ENCODE measurements around the gene C1QTNF1. TPM values are rescaled to one million over a fixed set of nuclear protein-coding genes. Genes with fewer than 3 reads are reported as not detected.
"Not testable (repeated sequence)": the region's sequence is repeated elsewhere in the genome, so short reads cannot be mapped to it uniquely, and the experiment has no call there.

Gene C1QTNF1
- total and polyA plus RNA-seq, 4 donors = 98.8 to 439 (median 259) TPM

- 92 to 98% methylated on average over 3 of the region's 3 CpGs for WGBS, 2 donors
- no peak for ATAC-seq (ENCODE audit: low FRiP score)
- H3K9me3 ChIP-seq (ENCODE audit: control insufficient read depth, low read length) = no peaks in the 10 kb centered on the region
- intact Hi-C loops (cut with DNase I) = loop anchor here (10.0 kb wide), 1 partner anchor 376 kb away; no protein-coding TSS in a partner anchor
- H3K27me3 ChIP-seq (ENCODE audit: control insufficient read depth in 1 of 2, insufficient read depth in 2 of 2, low read length in 1 of 2) = no peaks in the 10 kb centered on the region
- no peak overlapping the region for H3K4me3 ChIP-seq (ENCODE audit: low read length in 2 of 2)
- no peak overlapping the region for H3K27ac ChIP-seq (ENCODE audit: low read depth in 1 of 2, low read length in 2 of 2)
- H3K4me1 ChIP-seq (ENCODE audit: control insufficient read depth in 1 of 2, insufficient read depth in 2 of 2, low read length in 2 of 2) = peaks cover 0 to 7% of the 10 kb centered on the region in 2 donors
- H3K36me3 ChIP-seq (ENCODE audit: control insufficient read depth in 1 of 2, insufficient read depth in 2 of 2, low read length in 1 of 2) = no peaks in the 10 kb centered on the region
- peak in 1 of 2 donors; percentile 57 for DNase-seq
Measured at GRCh38 chr17:79018370-79018695, 5.6 kb upstream of the C1QTNF1 start.

GRCh38 chr17:79019261-79019631 is 4.7 kb upstream of the C1QTNF1 start:
- 82 to 87% methylated on average over 2 of the region's 2 CpGs for WGBS, 2 donors
- Histone ChIP-seq H3K27me3 (ENCODE audit: control insufficient read depth in 1 of 2, insufficient read depth in 2 of 2, low read length in 1 of 2) (no peaks in the 10 kb centered on the region), H3K4me1 (ENCODE audit: control insufficient read depth in 1 of 2, insufficient read depth in 2 of 2, low read length in 2 of 2) (peaks cover 0 to 7% of the 10 kb centered on the region in 2 donors), H3K4me3 (ENCODE audit: low read length in 2 of 2) (no peak overlapping the region), H3K36me3 (ENCODE audit: control insufficient read depth in 1 of 2, insufficient read depth in 2 of 2, low read length in 1 of 2) (no peaks in the 10 kb centered on the region), H3K9me3 (ENCODE audit: control insufficient read depth, low read length) (no peaks in the 10 kb centered on the region), H3K27ac (ENCODE audit: low read depth in 1 of 2, low read length in 2 of 2) (no peak overlapping the region)
- DNase-seq (no peak), ATAC-seq (ENCODE audit: low FRiP score) (no peak)
- intact Hi-C loops (cut with DNase I) = loop anchor here (10.0 kb wide), 1 partner anchor 376 kb away; no protein-coding TSS in a partner anchor

DNA sequence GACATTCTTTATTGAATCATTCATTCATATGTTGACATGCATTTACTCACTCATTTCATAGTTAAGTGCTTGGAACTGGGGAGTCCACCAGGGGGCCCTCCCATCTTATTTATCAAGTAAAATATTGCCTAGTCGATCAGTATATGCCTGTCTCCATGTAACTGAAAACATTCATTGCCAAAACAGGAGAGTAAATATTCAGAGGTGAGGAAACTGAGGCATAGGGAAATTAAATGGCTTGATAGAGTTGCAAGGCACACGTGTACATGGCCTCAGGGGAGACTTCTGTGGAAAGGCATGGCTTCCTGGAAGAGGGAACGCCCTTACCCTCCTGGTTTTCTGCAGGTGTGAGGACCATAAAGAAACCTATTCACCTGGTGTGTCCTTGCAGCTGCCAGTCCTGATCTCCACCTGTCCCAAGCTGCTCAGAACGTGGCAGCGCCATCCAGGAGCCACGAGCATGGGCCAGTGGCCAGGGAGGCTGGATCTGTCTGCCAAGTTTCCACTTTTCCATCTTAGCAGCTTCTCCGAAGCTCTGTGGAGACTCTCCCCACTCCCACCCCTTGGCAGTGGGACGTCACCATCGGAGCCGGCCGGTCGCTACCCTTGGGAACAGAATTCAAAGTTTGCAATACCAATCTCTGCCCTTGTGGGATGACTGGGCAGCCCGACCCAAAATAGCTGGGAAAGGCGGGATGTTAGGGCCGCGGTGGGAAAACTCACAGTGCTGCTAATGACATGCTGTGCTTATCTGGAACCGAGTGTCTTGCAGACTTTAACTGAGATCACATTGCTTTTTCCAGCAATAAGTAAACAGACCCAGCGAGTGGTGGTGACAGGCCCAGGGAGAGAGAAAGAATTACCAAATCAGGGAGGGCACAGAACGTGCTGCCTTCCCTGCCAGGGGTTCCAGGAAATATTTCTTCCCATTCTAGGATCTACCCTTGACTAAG is 4.1 kb upstream of the C1QTNF1 start:
- intact Hi-C loops (cut with DNase I) = loop anchor here (10.0 kb wide), 2 partner anchors 55 to 375 kb away; partner anchors contain the start of gene ENGASE (in 2 of the 2)
- 5% methylated on average over 19 of the region's 19 CpGs for WGBS, 2 donors
- no peaks in the 10 kb centered on the region for H3K36me3 ChIP-seq (ENCODE audit: control insufficient read depth in 1 of 2, insufficient read depth in 2 of 2, low read length in 1 of 2)
- peak; percentile 86 for ATAC-seq (ENCODE audit: low FRiP score)
- no peaks in the 10 kb centered on the region for H3K9me3 ChIP-seq (ENCODE audit: control insufficient read depth, low read length)
- H3K4me3 ChIP-seq (ENCODE audit: low read length in 2 of 2) = no peak overlapping the region
- peak overlapping the region; percentile 53 to 92 for H3K27ac ChIP-seq (ENCODE audit: low read depth in 1 of 2, low read length in 2 of 2)
- no peaks in the 10 kb centered on the region for H3K27me3 ChIP-seq (ENCODE audit: control insufficient read depth in 1 of 2, insufficient read depth in 2 of 2, low read length in 1 of 2)
- DNase-seq = peak; percentile 86 to 94
- peaks cover 0 to 7% of the 10 kb centered on the region in 2 donors for H3K4me1 ChIP-seq (ENCODE audit: control insufficient read depth in 1 of 2, insufficient read depth in 2 of 2, low read length in 2 of 2)

DNA sequence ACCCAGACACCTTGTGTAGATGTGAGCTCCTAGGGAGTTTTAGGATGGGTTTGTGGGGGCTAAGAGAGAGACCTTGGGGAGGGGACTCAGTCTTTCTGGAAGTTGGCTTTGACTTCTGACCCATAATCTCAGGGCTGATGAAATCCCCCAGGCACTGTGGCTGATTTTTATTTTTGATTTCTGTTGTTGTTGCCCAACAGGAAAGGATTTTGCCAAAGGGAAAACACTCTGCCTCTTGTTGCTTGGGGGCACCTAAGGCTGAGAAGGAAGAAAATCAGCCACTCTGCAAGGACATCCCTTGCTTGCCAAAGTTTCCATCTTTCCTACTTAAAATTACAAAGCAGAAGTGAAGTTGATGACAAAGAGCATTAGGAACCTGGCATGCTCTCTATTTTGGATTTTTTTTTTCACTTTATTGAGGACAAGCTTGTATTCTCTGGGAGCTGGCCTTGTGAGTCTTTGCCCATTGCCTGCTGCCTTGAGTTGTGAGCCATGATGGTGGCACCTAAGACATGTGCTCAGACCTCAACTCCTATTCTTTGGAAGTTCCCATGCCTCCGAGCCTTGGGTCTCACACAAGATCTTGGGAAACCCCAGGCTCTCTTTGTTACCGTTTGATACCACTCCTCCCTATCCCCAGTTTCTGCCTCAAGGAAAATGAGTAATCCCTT is 3.2 kb upstream of the C1QTNF1 start:
- intact Hi-C loops (cut with DNase I) = loop anchor here (10.0 kb wide), 1 partner anchor 54 kb away; the partner anchor contains the start of gene ENGASE (in 2 of the 2)
- peak overlapping the region; percentile 53 to 92 for H3K27ac ChIP-seq (ENCODE audit: low read depth in 1 of 2, low read length in 2 of 2)
- ATAC-seq (ENCODE audit: low FRiP score) (no peak), DNase-seq (peak in 1 of 2 donors; percentile 8)
- WGBS, 2 donors = 36 to 51% methylated on average over 2 of the region's 2 CpGs
- H3K4me3 ChIP-seq (ENCODE audit: low read length in 2 of 2) = no peak overlapping the region
- peaks cover 0 to 7% of the 10 kb centered on the region in 2 donors for H3K4me1 ChIP-seq (ENCODE audit: control insufficient read depth in 1 of 2, insufficient read depth in 2 of 2, low read length in 2 of 2)
- no peaks in the 10 kb centered on the region for H3K9me3 ChIP-seq (ENCODE audit: control insufficient read depth, low read length)
- H3K36me3 ChIP-seq (ENCODE audit: control insufficient read depth in 1 of 2, insufficient read depth in 2 of 2, low read length in 1 of 2) = no peaks in the 10 kb centered on the region
- H3K27me3 ChIP-seq (ENCODE audit: control insufficient read depth in 1 of 2, insufficient read depth in 2 of 2, low read length in 1 of 2) = no peaks in the 10 kb centered on the region

DNA sequence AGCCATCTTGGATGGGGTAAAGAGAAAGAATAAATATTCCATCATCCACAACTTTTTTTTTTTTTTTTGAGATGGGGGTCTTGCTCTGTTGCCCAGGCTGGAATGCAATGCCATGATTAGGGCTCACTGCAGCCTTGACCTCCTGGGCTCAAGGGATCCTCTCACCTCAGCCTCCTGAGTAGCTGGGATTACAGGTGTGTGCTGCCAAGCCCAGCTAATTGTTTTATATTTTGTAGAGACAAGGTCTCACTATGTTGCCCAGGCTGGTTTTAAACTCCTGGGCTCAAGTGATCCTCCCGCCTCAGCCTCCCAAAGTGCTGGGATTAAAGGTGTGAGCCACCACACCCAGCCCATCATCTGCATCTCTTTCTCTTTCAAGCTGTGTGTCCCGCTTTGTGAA is 2.0 kb upstream of the C1QTNF1 start:
- DNase-seq; H3K27me3 ChIP-seq (ENCODE audit: control insufficient read depth in 1 of 2, insufficient read depth in 2 of 2, low read length in 1 of 2); H3K4me3 ChIP-seq (ENCODE audit: low read length in 2 of 2); ATAC-seq (ENCODE audit: low FRiP score); H3K9me3 ChIP-seq (ENCODE audit: control insufficient read depth, low read length); H3K36me3 ChIP-seq (ENCODE audit: control insufficient read depth in 1 of 2, insufficient read depth in 2 of 2, low read length in 1 of 2): not testable (repeated sequence)
- intact Hi-C loops (cut with DNase I) = loop anchor here (2.0 to 10.0 kb wide), 2 partner anchors 15 to 53 kb away; partner anchors contain the start of gene ENGASE (in 2 of the 2)
- 88 to 91% methylated on average over 2 of the region's 2 CpGs for WGBS, 2 donors
- Histone ChIP-seq H3K4me1 (ENCODE audit: control insufficient read depth in 1 of 2, insufficient read depth in 2 of 2, low read length in 2 of 2) (peaks cover 0 to 10% of the 10 kb centered on the region in 2 donors), H3K27ac (ENCODE audit: low read depth in 1 of 2, low read length in 2 of 2) (peak overlapping the region in 1 of 2 donors; percentile 74)

DNA sequence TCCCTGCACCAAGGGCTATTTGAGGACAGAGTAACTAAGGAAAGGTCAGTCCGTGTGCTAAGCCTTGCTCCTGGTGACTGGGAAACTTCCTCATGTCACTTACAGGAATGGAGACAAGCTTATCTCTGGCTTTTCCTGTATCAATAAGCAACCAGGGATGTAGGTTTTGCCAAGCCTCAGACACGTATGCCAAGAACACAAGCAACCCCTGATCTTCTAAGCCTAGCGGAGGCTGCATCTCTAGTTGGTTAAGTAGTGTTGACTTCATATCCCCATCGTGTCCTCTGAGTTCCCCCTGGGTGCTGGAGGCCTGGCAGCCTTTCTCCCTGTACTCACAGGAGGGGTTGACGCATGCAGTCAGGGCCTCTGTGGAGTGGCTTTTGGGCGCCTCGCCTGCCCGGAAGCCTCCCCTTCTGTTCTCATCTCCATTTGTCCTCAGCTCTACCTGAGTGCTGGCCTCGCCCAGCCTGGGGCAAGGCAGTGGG is 1.4 kb upstream of the C1QTNF1 start:
- WGBS, 2 donors = 17 to 19% methylated on average over 9 of the region's 9 CpGs
- ATAC-seq (ENCODE audit: low FRiP score) (peak; percentile 3), DNase-seq (peak; percentile 83 to 89)
- intact Hi-C loops (cut with DNase I) = loop anchor here (2.0 to 10.0 kb wide), 2 partner anchors 14 to 52 kb away; partner anchors contain the start of gene ENGASE (in 2 of the 2)
- peaks cover 0 to 10% of the 10 kb centered on the region in 2 donors for H3K4me1 ChIP-seq (ENCODE audit: control insufficient read depth in 1 of 2, insufficient read depth in 2 of 2, low read length in 2 of 2)
- no peak overlapping the region for H3K4me3 ChIP-seq (ENCODE audit: low read length in 2 of 2)
- no peaks in the 10 kb centered on the region for H3K36me3 ChIP-seq (ENCODE audit: control insufficient read depth in 1 of 2, insufficient read depth in 2 of 2, low read length in 1 of 2)
- no peaks in the 10 kb centered on the region for H3K27me3 ChIP-seq (ENCODE audit: control insufficient read depth in 1 of 2, insufficient read depth in 2 of 2, low read length in 1 of 2)
- no peaks in the 10 kb centered on the region for H3K9me3 ChIP-seq (ENCODE audit: control insufficient read depth, low read length)
- H3K27ac ChIP-seq (ENCODE audit: low read depth in 1 of 2, low read length in 2 of 2) = peak overlapping the region in 1 of 2 donors; percentile 74

DNA sequence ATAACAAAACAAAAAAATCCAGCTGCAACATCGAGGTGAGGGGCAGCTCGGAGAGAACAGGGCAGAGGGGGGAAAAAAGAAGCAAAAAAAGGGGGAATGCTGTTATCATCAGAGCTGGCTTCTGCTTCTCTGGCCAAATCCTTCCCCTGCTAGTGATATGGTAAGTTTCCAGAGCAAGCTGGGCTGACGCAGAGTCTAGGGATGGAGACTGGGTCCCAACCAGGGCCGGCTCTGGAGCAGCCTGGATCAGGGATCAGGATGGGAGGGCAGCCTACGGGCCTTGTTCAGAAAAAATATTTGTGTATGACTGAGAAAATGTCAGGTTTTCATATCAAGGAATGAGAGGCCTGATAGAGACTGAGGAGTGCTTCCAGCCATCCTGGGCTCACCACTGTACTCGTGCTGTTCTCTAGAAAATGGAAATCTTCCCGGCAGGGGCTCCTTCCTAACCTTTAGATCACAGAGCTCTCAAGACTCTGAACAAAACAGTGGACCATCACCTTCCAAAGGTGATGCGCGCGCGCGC is 726 bp upstream of the C1QTNF1 start:
- H3K27ac ChIP-seq (ENCODE audit: low read depth in 1 of 2, low read length in 2 of 2) = peak overlapping the region in 1 of 2 donors; percentile 55
- intact Hi-C loops (cut with DNase I) = loop anchor here (2.0 to 10.0 kb wide), 2 partner anchors 14 to 52 kb away; partner anchors contain the start of gene ENGASE (in 2 of the 2)
- 44 to 45% methylated on average over 12 of the region's 12 CpGs for WGBS, 2 donors
- no peaks in the 10 kb centered on the region for H3K27me3 ChIP-seq (ENCODE audit: control insufficient read depth in 1 of 2, insufficient read depth in 2 of 2, low read length in 1 of 2)
- H3K36me3 ChIP-seq (ENCODE audit: control insufficient read depth in 1 of 2, insufficient read depth in 2 of 2, low read length in 1 of 2) = no peaks in the 10 kb centered on the region
- no peaks in the 10 kb centered on the region for H3K9me3 ChIP-seq (ENCODE audit: control insufficient read depth, low read length)
- H3K4me1 ChIP-seq (ENCODE audit: control insufficient read depth in 1 of 2, insufficient read depth in 2 of 2, low read length in 2 of 2) = peaks cover 0 to 10% of the 10 kb centered on the region in 2 donors
- H3K4me3 ChIP-seq (ENCODE audit: low read length in 2 of 2) = no peak overlapping the region
- DNase-seq (peak in 1 of 2 donors; percentile 79), ATAC-seq (ENCODE audit: low FRiP score) (no peak)

Data from aorta (tissue), 5 donors.